H1 (cell line): ENCODE data around the gene COL5A2. TPM values are rescaled to one million over a fixed set of nuclear protein-coding genes. Genes with fewer than 3 reads are reported as not detected.

Source experiments
- EP300 ChIP-seq, 2 experiments: IDR thresholded peaks; 1 replicate in 1 of 2; 2 replicates in 1 of 2; pipeline ENCODE4 v1.6.1; 2011 to 2012; ENCODE audit warnings: low read depth in 2 of 2, low read length in 2 of 2, mild to moderate bottlenecking in 2 of 2, borderline replicate concordance in 1 of 2, inconsistent platforms in 1 of 2, moderate library complexity in 1 of 2
- NRF1 ChIP-seq: IDR thresholded peaks from 2 replicates; pipeline ENCODE4 v1.6.1; 2011; ENCODE audit warnings: mild to moderate bottlenecking, low read depth, low read length, improper control_type of control experiment
- polyA plus RNA-seq, 7 experiments: library from polyadenylated mRNA; depleted of rRNA in 3 of 7; stranded (reverse) in 5 of 7; unstranded in 2 of 7; fragments of >200 nt in 5 of 7; fragments of 200-250 nt in 2 of 7; gene quantifications; 1 replicate in 5 of 7; 2 replicates in 1 of 7; 4 replicates in 1 of 7; pipeline versions ENCODE4 v1.2.1 to v1.2.3, GENCODE V29; 2011 to 2013; ENCODE audit warnings: missing spikeins in 2 of 7, mixed read lengths in 2 of 7
- total RNA-seq: library from RNA; stranded (reverse); fragmentation: NEBNext Ultra II Directional; extraction: Animal tissue kit (Norgen Biotek cat#: 25700); gene quantifications from 2 replicates; pipeline ENCODE4 v1.2.1, GENCODE V29; 2021

The COL5A2 gene
- total and polyA plus RNA-seq, 2 of the 8 experiments (the other 6 are each of a cell fraction or from before 2014, with no cell fraction given) = 4.7 to 24.2 TPM

DNA sequence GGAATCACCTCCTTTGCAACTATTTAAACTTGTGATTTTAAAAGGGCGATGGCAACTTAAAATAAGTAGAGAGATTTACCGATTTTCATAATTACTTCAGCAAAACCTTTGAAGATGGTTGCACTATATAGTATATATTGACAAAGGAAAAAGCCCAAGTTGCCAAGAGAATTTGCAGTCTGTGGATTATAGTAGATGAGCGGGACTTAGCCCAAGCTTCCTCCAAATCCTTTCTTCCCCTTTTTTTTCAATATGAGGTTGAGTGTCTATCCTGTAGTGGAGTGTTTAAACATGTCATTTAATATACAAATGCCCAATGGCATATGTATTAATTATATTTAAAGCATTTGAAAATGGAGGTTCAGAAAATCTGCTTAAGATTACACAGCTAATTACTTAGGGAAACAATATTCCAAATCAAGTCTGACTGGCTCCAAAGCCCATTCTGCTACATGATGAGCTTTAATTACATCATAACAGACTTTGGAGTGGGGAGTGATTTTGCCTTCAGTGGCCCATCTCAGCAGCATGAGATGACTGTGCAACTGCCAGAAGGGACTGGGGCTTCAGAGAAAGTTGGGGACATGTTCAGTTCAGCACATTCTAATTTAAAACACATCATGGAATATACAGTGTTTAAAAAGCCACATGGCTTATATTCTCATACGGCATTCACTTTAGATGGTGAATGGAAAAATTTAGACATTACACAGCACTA is 132.2 kb downstream of the COL5A2 start (continued):
- TF ChIP-seq NRF1 = no peak
- no peak for TF ChIP-seq EP300 (IDR thresholded peaks at IDR 0.05; ENCODE audit: borderline replicate concordance in 1 of 2, low read depth in 2 of 2, low read length in 2 of 2)
